ENCODE results near the gene PAQR5.
"Not testable (repeated sequence)": the region's sequence is repeated elsewhere in the genome, so short reads cannot be mapped to it uniquely, and the experiment has no call there.

Gene PAQR5

GRCh38 chr15:69434238-69434637 is 135.5 kb downstream of the PAQR5 start:
- no peak for DNase-seq

- no peak for DNase-seq
Measured at GRCh38 chr15:69434679-69435078, 136.0 kb downstream of the PAQR5 start.

GRCh38 chr15:69435985-69436384 is 137.3 kb downstream of the PAQR5 start:
- DNase-seq: no peak

DNA sequence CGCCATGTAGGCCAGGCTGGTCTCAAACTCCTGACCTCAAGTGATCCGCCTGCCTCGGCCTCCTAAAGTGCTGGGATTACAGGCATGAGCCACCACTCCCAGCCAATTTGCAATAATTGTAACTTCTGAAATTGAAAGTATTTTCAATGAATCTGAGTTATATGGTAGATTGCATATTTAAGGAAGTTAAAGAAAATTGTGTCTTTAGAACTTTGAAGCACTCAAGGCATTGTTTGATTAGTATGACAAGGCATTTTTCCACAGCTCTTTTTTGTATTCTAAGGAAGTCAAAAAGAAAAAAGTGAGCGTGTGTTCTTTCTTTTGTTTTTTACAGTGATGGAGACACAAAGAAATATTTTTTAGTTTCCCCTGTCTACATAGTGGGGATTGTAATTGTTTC is 138.2 kb downstream of the PAQR5 start:
- DNase-seq: no peak

- no peak for DNase-seq
Measured at GRCh38 chr15:69439623-69440022, 140.9 kb downstream of the PAQR5 start.

DNA sequence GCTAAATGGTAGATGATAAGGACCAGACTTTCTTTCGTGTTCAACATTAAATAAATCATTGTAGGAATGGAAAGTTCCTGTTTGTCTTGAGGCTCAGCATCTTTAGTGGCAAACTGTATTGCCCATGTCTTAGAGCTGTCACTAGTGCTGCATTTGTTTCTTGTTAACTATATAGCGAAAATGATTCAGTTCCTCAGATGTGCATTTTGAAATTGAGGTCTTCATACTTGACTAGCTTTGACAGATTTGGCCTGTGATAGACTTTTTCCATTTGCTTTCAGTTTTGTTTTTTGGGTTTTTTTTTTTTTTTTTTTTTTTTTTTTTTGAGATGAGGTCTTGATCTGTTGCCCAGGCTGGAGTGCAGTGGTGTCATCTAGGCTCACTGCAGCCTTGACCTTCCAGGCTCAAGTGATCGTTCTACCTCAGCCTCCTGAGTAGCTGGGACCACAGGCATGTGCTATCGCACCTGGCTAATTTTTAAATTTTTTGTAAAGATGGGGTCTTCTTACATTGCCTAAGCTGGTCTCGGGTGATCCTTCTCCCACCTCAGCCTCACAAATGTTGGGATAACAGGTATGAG is 144.4 kb downstream of the PAQR5 start:
- no peak for DNase-seq

DNA sequence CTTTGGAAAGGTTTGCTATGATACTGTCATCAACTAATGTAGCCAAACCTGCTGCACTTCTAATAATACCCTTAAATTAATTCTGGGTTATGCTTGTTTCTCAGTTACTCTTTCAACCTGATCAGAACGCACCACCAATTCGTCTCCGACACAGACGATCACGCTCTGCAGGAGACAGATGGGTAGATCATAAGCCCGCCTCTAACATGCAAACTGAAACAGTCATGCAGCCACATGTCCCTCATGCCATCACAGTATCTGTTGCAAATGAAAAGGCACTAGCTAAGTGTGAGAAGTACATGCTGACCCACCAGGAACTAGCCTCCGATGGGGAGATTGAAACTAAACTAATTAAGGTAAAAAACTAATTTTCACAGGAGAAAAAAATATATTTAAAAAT is 146.0 kb downstream of the PAQR5 start:
- DNase-seq: no peak

DNA sequence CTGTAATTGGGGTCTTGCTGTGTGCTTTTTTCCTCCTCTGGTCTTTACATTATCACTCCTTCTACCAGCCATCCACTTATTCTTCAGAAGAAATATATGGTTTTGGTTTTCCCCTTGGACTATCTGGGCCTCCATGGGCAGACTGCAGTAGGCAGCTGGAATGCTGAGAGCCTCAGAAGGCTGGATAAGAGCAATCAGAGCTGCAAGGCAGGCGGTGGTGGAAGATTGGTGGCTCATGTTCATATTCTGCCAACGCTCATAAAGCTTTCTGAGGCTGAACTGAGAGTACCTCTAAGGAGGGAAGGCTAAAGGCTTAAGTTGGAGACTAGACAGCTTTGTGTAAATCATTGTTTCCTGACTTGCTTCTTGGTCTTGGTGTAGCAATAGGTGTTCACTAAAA is 148.2 kb downstream of the PAQR5 start:
- no peak for DNase-seq

DNA sequence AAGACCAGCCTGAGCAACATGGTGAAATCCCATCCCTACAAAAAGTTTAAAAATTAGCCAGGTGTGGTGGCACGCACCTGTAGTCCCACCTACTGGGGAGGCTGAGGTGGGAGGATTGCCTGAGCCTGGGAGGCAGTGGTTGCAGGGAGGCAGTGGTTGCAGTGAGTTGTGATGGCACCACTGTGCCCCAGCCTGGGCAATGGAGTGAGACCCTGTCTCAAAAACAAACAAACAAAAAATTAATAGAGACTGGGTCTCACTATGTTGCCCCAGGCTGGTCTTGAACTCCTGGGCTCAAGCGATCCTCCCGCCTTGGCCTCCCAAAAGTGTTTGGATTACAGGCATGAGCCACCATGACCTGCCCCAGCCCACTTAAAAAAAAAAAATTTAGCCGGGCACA is 151.5 kb downstream of the PAQR5 start:
- not testable (repeated sequence) for DNase-seq

- no peak for DNase-seq
Measured at GRCh38 chr15:69450968-69451695, 152.4 kb downstream of the PAQR5 start.

GRCh38 chr15:69451951-69452691 is 153.4 kb downstream of the PAQR5 start:
- DNase-seq: no peak

DNA sequence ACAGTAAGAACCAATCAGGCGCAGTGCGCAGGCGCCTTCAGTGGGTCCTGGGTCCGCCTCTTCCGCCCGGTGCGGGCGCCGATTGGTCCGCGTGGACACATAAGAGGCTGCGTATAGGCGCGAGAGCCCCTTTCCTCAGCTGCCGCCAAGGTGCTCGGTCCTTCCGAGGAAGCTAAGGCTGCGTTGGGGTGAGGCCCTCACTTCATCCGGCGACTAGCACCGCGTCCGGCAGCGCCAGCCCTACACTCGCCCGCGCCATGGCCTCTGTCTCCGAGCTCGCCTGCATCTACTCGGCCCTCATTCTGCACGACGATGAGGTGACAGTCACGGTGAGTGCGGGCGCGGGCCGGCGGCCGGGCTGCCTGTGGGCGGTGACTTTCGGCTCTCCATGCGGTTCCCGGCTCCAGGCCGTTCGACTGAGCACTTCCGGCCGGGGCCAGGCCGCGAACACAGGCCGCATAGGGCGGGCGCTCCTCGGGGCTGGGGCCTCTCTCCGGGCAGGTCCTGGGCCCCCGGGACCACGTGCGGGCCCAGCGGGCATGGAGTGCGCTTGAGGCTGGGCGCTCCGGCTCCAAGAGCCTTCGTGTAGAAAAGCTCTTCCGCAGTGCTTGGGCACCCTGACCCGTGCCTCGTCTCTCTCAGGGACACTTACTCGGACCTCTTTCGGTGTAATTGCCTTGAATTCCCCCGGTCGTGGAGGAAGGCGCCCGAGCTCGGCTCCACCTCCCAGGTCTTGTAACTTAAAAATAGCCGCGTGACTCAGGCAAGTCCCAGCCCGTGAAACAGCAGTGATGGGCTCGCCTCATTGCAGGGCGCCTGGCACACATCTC is 154.2 kb downstream of the PAQR5 start, which contains the start of gene RPLP1:
TSS of gene RPLP1 (plus strand) at position 127 of the 830 bp plus-strand sequence. CDS start at position 258, 131 bp downstream.
- peak; percentile 95 for DNase-seq

DNA sequence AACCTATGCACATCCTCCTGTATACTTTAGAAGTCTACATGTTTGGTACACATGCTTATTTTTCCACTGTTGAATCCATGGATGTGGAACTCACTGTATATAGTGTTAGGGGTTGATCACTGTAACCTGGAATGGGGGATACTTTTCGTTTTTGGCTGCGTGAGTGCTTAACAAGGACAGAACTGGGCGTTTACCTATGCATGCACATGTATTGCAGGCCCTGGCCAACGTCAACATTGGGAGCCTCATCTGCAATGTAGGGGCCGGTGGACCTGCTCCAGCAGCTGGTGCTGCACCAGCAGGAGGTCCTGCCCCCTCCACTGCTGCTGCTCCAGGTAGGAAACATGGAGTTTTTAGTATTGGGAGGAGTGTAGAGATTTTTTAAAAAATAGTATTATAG is 156.2 kb downstream of the PAQR5 start:
- no peak for DNase-seq

DNA sequence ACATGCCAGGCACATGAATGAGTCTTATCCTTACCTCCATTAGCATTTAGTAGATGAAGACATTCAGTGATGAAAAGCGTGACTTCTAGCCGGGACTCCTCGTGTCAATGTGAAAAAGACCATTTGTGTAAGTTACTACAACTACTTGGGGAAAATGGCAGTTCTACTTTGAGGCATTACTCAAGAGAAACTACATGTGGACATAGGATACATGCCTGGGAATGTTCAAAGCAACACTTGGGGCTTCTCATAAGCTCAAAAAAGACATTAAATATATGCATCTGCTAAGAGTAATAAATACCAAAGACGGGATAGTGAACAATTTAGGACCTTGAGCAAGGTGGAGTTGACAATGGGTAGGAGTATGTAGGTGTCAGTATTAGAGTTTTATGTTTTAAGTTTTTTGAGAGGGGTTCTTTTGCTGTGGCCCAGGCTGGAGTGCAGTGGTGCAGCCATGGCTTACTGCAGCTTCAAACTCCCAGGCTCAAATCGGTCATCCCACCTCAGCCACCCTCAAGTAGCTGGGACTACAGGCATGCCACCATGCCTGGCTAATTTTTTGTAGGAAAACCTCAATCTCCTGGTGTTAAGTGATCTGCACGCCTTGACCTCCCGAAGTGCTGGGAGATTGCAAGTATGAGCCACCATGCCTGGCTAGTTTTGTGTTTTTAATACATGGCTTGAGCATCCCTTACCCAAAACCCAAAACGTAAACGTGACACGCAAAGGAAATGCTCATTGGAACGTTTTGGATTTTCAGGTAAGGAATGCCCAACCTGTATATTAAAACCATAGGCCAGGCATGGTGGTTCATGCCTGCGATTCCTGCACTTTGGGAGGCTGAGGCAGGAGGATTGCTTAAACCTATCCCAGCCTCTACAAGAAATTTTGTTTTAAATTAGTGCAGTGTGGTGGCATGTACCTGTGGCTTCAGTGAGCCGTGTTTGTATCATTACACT is 157.8 kb downstream of the PAQR5 start:
- no peak for DNase-seq

Data from NK-92 treated with Interleukin-12 subunit alpha and Interleukin-12 subunit beta, amount 100 ng/mL, for 24 hours (cell line).